Fibroblast of villous mesenchyme (primary cell): Measurements from ENCODE around the gene RPL22. TPM values are rescaled to one million over a fixed set of nuclear protein-coding genes. Genes with fewer than 3 reads are reported as not detected.

Source experiments
- DNase-seq: peaks from one replicate; pipeline ENCODE4 v3.0.0-alpha.2; 2010; ENCODE audit warnings: low read depth
- H3K4me3 ChIP-seq: 2 replicates; pipeline ENCODE4 v1.5.1; 2011; ENCODE audit warnings: low read depth, mild to moderate bottlenecking, low read length
- total RNA-seq: library from RNA; depleted of rRNA; stranded (reverse); fragments of >200 nt; gene quantifications from 2 replicates; pipeline ENCODE4 v1.2.3, GENCODE V29; 2012
- TF ChIP-seq, protein P1 (sequence below): IDR thresholded peaks from 2 replicates; pipeline ENCODE4 v1.5.1; 2012; ENCODE audit warnings: low read depth, mild to moderate bottlenecking, low read length; ENCODE audit not compliant: insufficient read depth

Gene RPL22
- total RNA-seq, 1 donor, result 97.6 TPM

DNA sequence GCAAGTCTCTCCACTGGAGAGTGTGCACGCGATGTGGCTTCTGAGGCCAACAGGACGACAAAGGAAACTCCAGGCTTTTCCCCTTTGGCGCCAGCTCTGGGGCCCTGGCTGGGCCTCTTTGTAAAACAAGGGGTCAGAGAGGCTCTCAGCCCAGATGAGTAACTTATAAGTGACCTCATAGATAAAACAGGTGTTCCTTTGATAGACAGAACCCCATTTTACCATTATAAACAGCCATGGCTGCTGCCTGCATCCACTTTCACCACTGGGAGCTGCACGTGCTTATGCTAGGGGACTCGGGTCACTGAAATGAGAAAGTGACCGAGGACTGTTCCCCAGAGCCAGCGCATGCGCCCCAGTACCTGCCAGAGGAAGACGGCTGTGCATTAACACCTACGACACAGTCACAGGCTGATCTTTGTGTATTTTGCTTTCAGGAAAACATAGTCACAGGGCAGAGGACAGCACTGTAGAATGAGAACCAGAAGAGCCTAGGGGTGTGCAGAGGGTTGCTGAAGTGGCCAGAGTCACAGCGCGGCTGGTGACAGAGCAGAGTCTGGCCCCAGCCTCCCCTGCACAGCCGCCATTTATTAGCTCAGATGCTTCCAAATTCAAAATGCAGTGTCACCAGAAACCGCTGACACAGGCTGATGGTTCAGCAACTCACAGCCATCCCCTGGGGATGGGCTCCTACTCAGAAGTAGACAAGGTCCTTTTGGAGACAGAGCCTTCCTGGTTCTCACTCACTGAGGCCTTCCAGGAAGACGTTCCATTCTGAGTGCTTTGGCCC is 19.2 kb upstream of the RPL22 start:
- DNase-seq, result no peak
- H3K4me3 ChIP-seq, result no peak overlapping the region

DNA sequence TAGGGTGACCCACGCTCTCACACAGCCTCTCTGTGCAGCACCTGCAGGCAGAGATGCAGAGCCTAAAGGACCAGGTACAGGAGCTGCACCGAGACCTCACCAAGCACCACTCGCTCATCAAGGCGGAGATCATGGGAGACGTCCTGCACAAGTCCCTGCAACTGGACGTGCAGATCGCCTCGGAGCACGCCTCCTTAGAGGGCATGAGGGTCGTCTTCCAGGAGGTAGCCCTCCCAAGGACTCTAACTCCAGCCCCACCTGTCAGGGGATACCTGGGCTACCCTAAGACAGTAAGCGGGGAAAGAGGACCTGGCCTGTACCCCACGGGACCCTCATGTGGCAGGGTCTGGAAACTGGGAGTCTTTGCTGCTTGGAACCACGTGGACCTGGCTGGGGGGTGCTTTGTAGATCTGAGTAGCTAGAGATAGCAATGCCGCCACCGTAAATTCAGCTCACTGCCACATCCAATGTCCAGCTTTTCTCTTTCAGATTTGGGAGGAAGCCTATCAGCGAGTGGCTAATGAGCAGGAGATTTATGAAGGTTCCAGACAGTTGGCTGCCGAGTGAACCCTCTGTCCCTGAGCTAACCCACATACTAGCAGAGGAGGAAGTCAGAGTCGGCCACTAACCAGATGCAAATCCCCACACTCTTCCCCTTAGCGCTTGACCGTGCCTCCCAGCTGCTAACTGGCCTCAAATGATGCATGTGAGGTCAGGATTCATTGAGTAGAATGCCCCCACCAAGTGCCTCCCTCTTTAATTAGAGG is 13.0 kb upstream of the RPL22 start:
- no peak for DNase-seq
- H3K4me3 ChIP-seq, result no peak overlapping the region
- TF ChIP-seq, protein P1, sequence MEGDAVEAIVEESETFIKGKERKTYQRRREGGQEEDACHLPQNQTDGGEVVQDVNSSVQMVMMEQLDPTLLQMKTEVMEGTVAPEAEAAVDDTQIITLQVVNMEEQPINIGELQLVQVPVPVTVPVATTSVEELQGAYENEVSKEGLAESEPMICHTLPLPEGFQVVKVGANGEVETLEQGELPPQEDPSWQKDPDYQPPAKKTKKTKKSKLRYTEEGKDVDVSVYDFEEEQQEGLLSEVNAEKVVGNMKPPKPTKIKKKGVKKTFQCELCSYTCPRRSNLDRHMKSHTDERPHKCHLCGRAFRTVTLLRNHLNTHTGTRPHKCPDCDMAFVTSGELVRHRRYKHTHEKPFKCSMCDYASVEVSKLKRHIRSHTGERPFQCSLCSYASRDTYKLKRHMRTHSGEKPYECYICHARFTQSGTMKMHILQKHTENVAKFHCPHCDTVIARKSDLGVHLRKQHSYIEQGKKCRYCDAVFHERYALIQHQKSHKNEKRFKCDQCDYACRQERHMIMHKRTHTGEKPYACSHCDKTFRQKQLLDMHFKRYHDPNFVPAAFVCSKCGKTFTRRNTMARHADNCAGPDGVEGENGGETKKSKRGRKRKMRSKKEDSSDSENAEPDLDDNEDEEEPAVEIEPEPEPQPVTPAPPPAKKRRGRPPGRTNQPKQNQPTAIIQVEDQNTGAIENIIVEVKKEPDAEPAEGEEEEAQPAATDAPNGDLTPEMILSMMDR, result no peak

More for the DNA sequence above, 19.2 kb upstream of the RPL22 start:
- TF ChIP-seq, protein P1, result no peak

DNA sequence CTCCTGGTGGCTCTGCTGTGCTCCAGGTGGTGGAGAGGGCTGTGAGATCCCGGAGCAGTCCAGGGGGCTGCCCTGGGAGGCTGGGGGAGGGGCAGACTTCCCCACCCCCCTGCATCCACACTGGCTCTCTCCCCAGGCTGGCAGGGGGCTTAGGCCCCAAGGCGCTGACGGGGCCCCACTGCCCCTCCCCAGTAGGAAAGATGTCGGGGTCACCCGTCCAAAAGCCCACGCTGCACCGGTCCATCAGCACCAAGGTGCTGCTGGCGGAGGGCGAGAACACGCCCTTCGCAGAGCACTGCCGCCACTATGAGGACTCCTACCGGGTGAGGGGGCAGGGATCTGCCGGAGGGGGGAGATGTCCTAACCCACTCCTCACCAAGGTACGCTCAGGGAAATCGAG is 12.3 kb upstream of the RPL22 start:
- TF ChIP-seq, protein P1, result no peak
- DNase-seq, result no peak
- H3K4me3 ChIP-seq, result no peak overlapping the region

DNA sequence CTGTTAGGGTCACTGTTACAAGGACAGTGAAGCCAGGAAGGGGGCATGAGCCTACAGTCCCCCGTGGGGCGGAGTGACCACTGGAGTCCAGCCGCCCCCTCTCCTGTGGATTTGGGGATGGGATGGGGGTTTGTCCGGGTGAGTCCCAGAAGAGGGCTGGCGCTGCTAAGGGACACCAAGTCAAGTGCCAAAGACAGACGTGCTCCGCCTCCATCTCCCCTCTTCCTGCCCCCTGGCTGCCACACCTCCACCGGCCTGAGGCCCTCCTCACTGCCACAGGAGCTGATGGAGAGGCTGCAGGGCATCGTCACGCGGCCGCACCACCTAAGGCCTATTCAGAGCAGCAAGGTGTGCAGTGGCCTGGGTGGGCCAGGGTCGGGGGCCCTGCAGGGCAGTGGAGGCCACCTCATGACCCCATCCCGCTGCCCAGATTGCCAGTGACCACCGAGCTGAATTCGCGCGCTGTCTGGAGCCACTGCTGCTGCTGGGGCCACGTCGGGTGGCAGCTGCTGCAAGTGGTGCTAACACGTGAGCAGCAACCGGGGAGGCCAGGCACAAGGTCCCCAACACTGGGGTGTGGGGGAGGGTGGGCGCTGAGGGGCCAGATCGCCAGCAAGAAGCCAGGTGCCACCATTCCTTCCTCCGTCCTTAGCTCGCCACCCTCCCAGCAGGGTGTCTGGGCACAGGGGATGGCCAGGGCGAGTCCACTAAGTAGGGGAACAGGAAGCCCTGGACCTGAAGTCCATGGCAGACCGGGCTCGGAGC is 11.4 kb upstream of the RPL22 start:
- H3K4me3 ChIP-seq, result no peak overlapping the region
- TF ChIP-seq, protein P1, result no peak
- no peak for DNase-seq

DNA sequence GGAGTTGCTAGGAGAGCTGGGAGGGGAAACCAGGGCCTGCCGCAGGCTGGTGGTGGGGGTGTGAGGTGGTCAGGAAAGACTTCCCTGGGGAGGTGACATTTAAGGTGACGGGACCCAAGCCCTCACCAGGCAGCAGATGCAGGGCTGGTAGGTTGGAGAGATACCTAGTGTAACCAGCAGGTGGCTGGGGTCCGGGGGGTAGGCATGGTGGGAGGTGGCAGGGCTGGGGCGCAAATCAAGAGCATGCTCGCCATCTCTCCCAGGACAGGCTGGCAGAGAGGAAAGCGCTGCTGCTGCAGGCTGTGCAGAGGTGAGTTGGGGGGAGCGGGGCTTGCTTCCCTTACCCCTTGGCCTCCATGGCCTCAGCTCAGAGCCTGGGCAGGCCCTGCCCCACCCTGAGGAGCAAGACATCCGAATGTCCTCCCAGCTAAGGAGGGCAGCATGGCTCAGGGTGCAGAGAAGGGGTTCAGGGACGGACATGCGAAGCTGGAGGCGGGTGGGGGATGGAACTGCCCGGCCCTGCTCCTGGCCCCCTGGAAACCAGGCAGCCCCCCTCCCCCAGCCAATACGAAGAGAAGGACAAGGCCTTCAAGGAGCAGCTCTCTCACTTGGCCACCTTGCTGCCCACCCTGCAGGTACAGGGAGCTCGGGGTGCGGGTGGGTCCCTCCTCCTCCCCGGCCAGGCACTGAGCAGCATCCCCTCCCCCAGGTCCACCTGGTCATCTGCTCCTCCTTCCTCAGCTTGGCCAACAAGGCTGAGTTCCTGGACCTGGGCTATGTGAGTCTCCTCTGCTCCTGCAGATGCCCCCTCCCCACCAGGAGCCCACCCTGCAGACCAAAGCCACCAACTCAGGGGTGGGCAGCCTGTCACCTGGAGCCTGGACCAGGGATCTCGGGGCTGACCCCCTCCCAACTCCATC is 10.5 kb upstream of the RPL22 start:
- no peak for DNase-seq
- TF ChIP-seq, protein P1, result peak; percentile 11
- H3K4me3 ChIP-seq, result no peak overlapping the region
